Measurements from ENCODE around the gene WBP1. TPM values are rescaled to one million over a fixed set of nuclear protein-coding genes. Genes with fewer than 3 reads are reported as not detected.

Gene WBP1
- total and polyA plus RNA-seq, 10 donors = 39.5 to 84.2 (median 63.6) TPM

DNA sequence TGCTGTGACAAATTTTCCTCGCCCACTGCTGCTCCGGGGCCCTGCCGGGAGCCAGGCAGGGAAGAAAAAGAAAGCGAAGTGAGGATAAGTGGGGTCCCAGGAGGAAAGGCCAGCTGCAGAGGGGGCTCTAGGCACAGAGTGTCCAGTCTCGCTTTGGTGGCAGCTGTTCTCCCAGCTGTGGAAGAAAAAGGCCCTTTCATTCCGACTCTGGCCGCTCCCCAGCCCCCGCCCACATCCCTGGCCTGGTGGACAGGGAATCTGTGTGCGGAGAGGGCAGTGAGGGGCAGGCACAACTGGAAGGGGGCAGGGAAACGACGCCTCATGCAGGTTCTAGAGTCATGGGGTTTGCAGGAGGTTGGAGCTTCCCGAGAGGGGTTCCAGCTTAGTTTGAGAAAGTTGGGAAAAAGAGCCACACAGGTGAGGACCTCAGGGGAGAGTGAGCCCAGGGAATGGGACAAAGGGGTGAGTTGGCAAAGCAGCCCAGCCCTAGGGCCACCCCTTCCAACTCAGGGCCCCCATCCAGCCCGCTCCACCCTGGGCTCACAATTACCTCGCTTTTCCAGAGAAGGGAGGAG is 18.3 kb upstream of the WBP1 start:
- no peaks in the 10 kb centered on the region for H3K36me3 ChIP-seq
- TF ChIP-seq POLR2AphosphoS5 (IDR thresholded peaks at IDR 0.05) (no peak), POLR2A (IDR thresholded peaks at IDR 0.05) (no peak)
- TF ChIP-seq, protein P1, sequence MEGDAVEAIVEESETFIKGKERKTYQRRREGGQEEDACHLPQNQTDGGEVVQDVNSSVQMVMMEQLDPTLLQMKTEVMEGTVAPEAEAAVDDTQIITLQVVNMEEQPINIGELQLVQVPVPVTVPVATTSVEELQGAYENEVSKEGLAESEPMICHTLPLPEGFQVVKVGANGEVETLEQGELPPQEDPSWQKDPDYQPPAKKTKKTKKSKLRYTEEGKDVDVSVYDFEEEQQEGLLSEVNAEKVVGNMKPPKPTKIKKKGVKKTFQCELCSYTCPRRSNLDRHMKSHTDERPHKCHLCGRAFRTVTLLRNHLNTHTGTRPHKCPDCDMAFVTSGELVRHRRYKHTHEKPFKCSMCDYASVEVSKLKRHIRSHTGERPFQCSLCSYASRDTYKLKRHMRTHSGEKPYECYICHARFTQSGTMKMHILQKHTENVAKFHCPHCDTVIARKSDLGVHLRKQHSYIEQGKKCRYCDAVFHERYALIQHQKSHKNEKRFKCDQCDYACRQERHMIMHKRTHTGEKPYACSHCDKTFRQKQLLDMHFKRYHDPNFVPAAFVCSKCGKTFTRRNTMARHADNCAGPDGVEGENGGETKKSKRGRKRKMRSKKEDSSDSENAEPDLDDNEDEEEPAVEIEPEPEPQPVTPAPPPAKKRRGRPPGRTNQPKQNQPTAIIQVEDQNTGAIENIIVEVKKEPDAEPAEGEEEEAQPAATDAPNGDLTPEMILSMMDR (IDR thresholded peaks at IDR 0.05 in 8 of 11, conservative IDR thresholded peaks at IDR 0.05 in 3 of 11) = no peak
- peak overlapping the region; percentile 42 to 74 (median 70) for H3K27ac ChIP-seq
- 25 to 42% (median 27%) methylated on average over 11 to 14 of the region's 14 CpGs for WGBS, 5 donors
- no peaks in the 10 kb centered on the region for H3K9me3 ChIP-seq
- H3K4me1 ChIP-seq = peaks cover 13 to 65% (median 38%) of the 10 kb centered on the region in 6 donors
- H3K4me3 ChIP-seq = peak overlapping the region; percentile 34 to 68 (median 42)
- intact Hi-C loops (cut with DNase I; ENCODE audit: low total_unique reads) = no loop called here
- DNase-seq = peak; percentile 78
- peaks cover 0 to 54% (median 24%) of the 10 kb centered on the region in 7 donors for H3K27me3 ChIP-seq (replicated peaks in 1 of 7)

GRCh38 chr2:74440378-74441169 is 17.7 kb upstream of the WBP1 start:
- intact Hi-C loops (cut with DNase I; ENCODE audit: low total_unique reads) = no loop called here

GRCh38 chr2:74441170-74441689 is 17.0 kb upstream of the WBP1 start:
- Histone ChIP-seq H3K4me3 (peak overlapping the region; percentile 1 to 68 (median 42)), H3K27me3 (replicated peaks in 1 of 7) (peaks cover 0 to 54% (median 24%) of the 10 kb centered on the region in 7 donors), H3K4me1 (peaks cover 13 to 65% (median 38%) of the 10 kb centered on the region in 6 donors), H3K9me3 (no peaks in the 10 kb centered on the region), H3K27ac (no peak overlapping the region), H3K36me3 (no peaks in the 10 kb centered on the region)
- TF ChIP-seq, protein P1 (IDR thresholded peaks at IDR 0.05 in 8 of 11, conservative IDR thresholded peaks at IDR 0.05 in 3 of 11) = no peak
- no peak for TF ChIP-seq POLR2AphosphoS5 (IDR thresholded peaks at IDR 0.05)
- TF ChIP-seq POLR2A (IDR thresholded peaks at IDR 0.05) = no peak
- WGBS, 5 donors = 35 to 49% (median 47%) methylated on average over 32 to 33 of the region's 33 CpGs
- DNase-seq = peak; percentile 74
- intact Hi-C loops (cut with DNase I; ENCODE audit: low total_unique reads) = no loop called here

More at GRCh38 chr2:74440378-74441169, 17.7 kb upstream of the WBP1 start:
- WGBS, 5 donors = 22 to 36% (median 27%) methylated on average over 29 to 45 of the region's 45 CpGs
- DNase-seq = peak; percentile 92
- H3K27ac ChIP-seq = peak overlapping the region; percentile 42 to 74 (median 70)
- TF ChIP-seq, protein P1 (IDR thresholded peaks at IDR 0.05 in 8 of 11, conservative IDR thresholded peaks at IDR 0.05 in 3 of 11) = peak in 10 of 11 experiments; percentile 24 to 64 (median 54)
- TF ChIP-seq POLR2AphosphoS5 (IDR thresholded peaks at IDR 0.05) = peak; percentile 63 to 83 (median 81)
- TF ChIP-seq POLR2A (IDR thresholded peaks at IDR 0.05) = no peak
- peak overlapping the region; percentile 34 to 68 (median 42) for H3K4me3 ChIP-seq
- no peaks in the 10 kb centered on the region for H3K9me3 ChIP-seq
- H3K36me3 ChIP-seq = no peaks in the 10 kb centered on the region
- peaks cover 13 to 65% (median 38%) of the 10 kb centered on the region in 6 donors for H3K4me1 ChIP-seq
- H3K27me3 ChIP-seq (replicated peaks in 1 of 7) = peaks cover 0 to 54% (median 24%) of the 10 kb centered on the region in 7 donors
